Suprapubic skin (tissue), 4 donors: ENCODE data around the gene MESP1.
"Not testable (repeated sequence)": the region's sequence is repeated elsewhere in the genome, so short reads cannot be mapped to it uniquely, and the experiment has no call there.

Experiments
- EP300 ChIP-seq: sonication (generic); formaldehyde crosslinking; IDR thresholded peaks from one replicate; pipeline ENCODE4 v1.6.1; 2017; ENCODE audit warnings: antibody characterized with exemption
- POLR2A ChIP-seq, 2 donors: fragments of 450-650 bp; IDR thresholded peaks; one replicate each; pipeline ENCODE4 v1.6.1; 2017; ENCODE audit warnings: antibody characterized with exemption in 2 of 2, mild to moderate bottlenecking in 2 of 2, moderate library complexity in 2 of 2
- POLR2AphosphoS5 ChIP-seq, 3 donors: sonication (generic); formaldehyde crosslinking; IDR thresholded peaks; one replicate each; pipeline ENCODE4 v1.6.1; 2017; ENCODE audit warnings: antibody characterized with exemption in 3 of 3
- TF ChIP-seq, protein P1 (sequence below), 2 donors: fragments of 200-600 bp in 1 of 2; fragments of 450-650 bp in 1 of 2; sonication (generic) in 1 of 2; IDR thresholded peaks; one replicate each; pipeline ENCODE4 v1.5.1; 2016 to 2019; ENCODE audit warnings: antibody characterized with exemption in 2 of 2, mild to moderate bottlenecking in 1 of 2, moderate library complexity in 1 of 2

DNA sequence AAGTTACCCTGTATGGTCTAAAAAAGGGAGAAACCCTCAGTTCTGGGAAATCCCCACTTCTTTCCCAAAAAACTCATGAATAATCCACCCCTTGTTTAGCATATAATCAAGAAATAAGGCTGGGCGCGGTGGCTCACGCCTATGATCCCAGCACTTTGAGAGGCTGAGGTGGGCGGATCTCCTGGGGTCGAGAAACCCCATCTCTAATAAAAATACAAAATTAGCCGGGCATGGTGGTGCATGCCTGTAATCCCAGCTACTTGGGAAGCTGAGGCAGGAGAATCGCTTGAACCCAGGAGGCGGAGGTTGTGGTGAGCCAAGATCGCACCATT, 31.5 kb upstream of the MESP1 start:
- not testable (repeated sequence) for TF ChIP-seq POLR2A (IDR thresholded peaks at IDR 0.05); EP300; POLR2AphosphoS5 (IDR thresholded peaks at IDR 0.05)
- TF ChIP-seq, protein P1, sequence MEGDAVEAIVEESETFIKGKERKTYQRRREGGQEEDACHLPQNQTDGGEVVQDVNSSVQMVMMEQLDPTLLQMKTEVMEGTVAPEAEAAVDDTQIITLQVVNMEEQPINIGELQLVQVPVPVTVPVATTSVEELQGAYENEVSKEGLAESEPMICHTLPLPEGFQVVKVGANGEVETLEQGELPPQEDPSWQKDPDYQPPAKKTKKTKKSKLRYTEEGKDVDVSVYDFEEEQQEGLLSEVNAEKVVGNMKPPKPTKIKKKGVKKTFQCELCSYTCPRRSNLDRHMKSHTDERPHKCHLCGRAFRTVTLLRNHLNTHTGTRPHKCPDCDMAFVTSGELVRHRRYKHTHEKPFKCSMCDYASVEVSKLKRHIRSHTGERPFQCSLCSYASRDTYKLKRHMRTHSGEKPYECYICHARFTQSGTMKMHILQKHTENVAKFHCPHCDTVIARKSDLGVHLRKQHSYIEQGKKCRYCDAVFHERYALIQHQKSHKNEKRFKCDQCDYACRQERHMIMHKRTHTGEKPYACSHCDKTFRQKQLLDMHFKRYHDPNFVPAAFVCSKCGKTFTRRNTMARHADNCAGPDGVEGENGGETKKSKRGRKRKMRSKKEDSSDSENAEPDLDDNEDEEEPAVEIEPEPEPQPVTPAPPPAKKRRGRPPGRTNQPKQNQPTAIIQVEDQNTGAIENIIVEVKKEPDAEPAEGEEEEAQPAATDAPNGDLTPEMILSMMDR (IDR thresholded peaks at IDR 0.05) = not testable (repeated sequence)
